ENCODE data around the gene PRSS2.

Gene PRSS2

DNA sequence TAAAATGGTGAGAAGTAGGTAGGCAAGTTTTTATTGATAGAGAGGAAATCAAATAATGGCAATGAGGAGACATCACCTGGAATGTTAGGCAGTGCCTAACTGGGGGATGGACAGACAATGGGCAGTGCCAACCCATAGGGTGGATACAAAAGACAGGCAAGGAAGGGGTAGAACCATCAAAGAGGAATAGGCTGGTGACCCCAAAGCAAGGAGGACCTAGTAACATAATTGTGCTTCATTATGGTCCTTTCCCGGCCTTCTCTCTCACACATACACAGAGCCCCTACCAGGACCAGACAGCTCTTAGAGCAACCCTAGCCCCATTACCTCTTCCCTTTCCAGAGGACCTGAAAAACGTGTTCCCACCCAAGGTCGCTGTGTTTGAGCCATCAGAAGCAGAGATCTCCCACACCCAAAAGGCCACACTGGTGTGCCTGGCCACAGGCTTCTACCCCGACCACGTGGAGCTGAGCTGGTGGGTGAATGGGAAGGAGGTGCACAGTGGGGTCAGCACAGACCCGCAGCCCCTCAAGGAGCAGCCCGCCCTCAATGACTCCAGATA is 30.0 kb downstream of the PRSS2 start:
- H4K12ac ChIP-seq (ENCODE audit: low read depth, low read length): no peak overlapping the region
- no peak overlapping the region for H3K18ac ChIP-seq (ENCODE audit: low read length)
- H3K14ac ChIP-seq (ENCODE audit: low read length): no peak overlapping the region
- peaks cover 2% of the 10 kb centered on the region for H3K79me2 ChIP-seq (ENCODE audit: control insufficient read depth, insufficient read depth, low read length, poor library complexity)
- no peak overlapping the region for H3K9ac ChIP-seq (ENCODE audit: low read length)
- peaks cover 4% of the 10 kb centered on the region for H3K9me3 ChIP-seq (ENCODE audit: insufficient read depth, low read depth, low read length)
- H2AFZ ChIP-seq (ENCODE audit: insufficient read depth, low read length, poor library complexity): no peak overlapping the region
- H2BK5ac ChIP-seq (ENCODE audit: low read depth, low read length, poor library complexity): no peak overlapping the region
- H2BK12ac ChIP-seq (ENCODE audit: low read length): no peak overlapping the region
- H4K91ac ChIP-seq (ENCODE audit: low read depth, low read length): no peak overlapping the region
- no peak overlapping the region for H4K8ac ChIP-seq (ENCODE audit: low read depth, low read length)
- no peaks in the 10 kb centered on the region for H3K36me3 ChIP-seq (ENCODE audit: control insufficient read depth in 1 of 2, insufficient read depth in 2 of 2, low read length in 2 of 2)
- WGBS (ENCODE audit: extremely low coverage, insufficient coverage, insufficient read length): no CpG with 5 or more reads among the region's 7 CpGs
- no peak overlapping the region for H2AK5ac ChIP-seq (ENCODE audit: low read length)
- H3K27ac ChIP-seq (ENCODE audit: low read depth, low read length): no peak overlapping the region
- no peak overlapping the region for H3K4me2 ChIP-seq (ENCODE audit: low read length)
- H3K23ac ChIP-seq (ENCODE audit: low read length): no peak overlapping the region
- DNase-seq: no peak
- no peak overlapping the region for H3K4me3 ChIP-seq (ENCODE audit: low read depth, low read length)
- no peaks in the 10 kb centered on the region for H3K79me1 ChIP-seq (ENCODE audit: low read length)
- H3K4me1 ChIP-seq (ENCODE audit: control insufficient read depth in 1 of 2, insufficient read depth in 2 of 2, low read length in 2 of 2): peaks cover 9 to 10% of the 10 kb centered on the region in 2 experiments
- peaks cover 24% of the 10 kb centered on the region for H3K27me3 ChIP-seq (ENCODE audit: insufficient read depth, low read length)
- H3K4ac ChIP-seq (ENCODE audit: low read depth, low read length): no peak overlapping the region
- H2BK120ac ChIP-seq (ENCODE audit: insufficient read depth, low read length, poor library complexity): no peak overlapping the region

- no peak overlapping the region for H4K12ac ChIP-seq (ENCODE audit: low read depth, low read length)
- no peak overlapping the region for H4K91ac ChIP-seq (ENCODE audit: low read depth, low read length)
- H3K9me3 ChIP-seq (ENCODE audit: insufficient read depth, low read depth, low read length): peaks cover 2% of the 10 kb centered on the region
- H3K79me1 ChIP-seq (ENCODE audit: low read length): no peaks in the 10 kb centered on the region
- H2AK5ac ChIP-seq (ENCODE audit: low read length): no peak overlapping the region
- peaks cover 15% of the 10 kb centered on the region for H3K27me3 ChIP-seq (ENCODE audit: insufficient read depth, low read length)
- H3K4me1 ChIP-seq (ENCODE audit: control insufficient read depth in 1 of 2, insufficient read depth in 2 of 2, low read length in 2 of 2): peaks cover 8 to 9% of the 10 kb centered on the region in 2 experiments
- no peak overlapping the region for H3K4ac ChIP-seq (ENCODE audit: low read depth, low read length)
- no peak overlapping the region for H3K23ac ChIP-seq (ENCODE audit: low read length)
- H3K18ac ChIP-seq (ENCODE audit: low read length): no peak overlapping the region
- no peak for DNase-seq
- no peak overlapping the region for H3K9ac ChIP-seq (ENCODE audit: low read length)
- no peak overlapping the region for H3K14ac ChIP-seq (ENCODE audit: low read length)
- H2BK5ac ChIP-seq (ENCODE audit: low read depth, low read length, poor library complexity): no peak overlapping the region
- H3K4me2 ChIP-seq (ENCODE audit: low read length): no peak overlapping the region
- H2BK12ac ChIP-seq (ENCODE audit: low read length): no peak overlapping the region
- H3K36me3 ChIP-seq (ENCODE audit: control insufficient read depth in 1 of 2, insufficient read depth in 2 of 2, low read length in 2 of 2): no peaks in the 10 kb centered on the region
- peak overlapping the region; percentile 30 for H3K4me3 ChIP-seq (ENCODE audit: low read depth, low read length)
- no peak overlapping the region for H4K8ac ChIP-seq (ENCODE audit: low read depth, low read length)
- no peak overlapping the region for H2AFZ ChIP-seq (ENCODE audit: insufficient read depth, low read length, poor library complexity)
- no peak overlapping the region for H2BK120ac ChIP-seq (ENCODE audit: insufficient read depth, low read length, poor library complexity)
- peaks cover 2% of the 10 kb centered on the region for H3K79me2 ChIP-seq (ENCODE audit: control insufficient read depth, insufficient read depth, low read length, poor library complexity)
- no peak overlapping the region for H3K27ac ChIP-seq (ENCODE audit: low read depth, low read length)
- no CpG with 5 or more reads among the region's 8 CpGs for whole genome bisulfite sequencing (ENCODE audit: extremely low coverage, insufficient coverage, insufficient read length)
Measured at GRCh38 chr7:142801601-142802295, 31.0 kb downstream of the PRSS2 start.

GRCh38 chr7:142802301-142802700 is 31.5 kb downstream of the PRSS2 start:
- Histone ChIP-seq H2BK5ac (ENCODE audit: low read depth, low read length, poor library complexity) (no peak overlapping the region), H3K23ac (ENCODE audit: low read length) (no peak overlapping the region), H3K27me3 (ENCODE audit: insufficient read depth, low read length) (peaks cover 9% of the 10 kb centered on the region), H3K79me1 (ENCODE audit: low read length) (no peaks in the 10 kb centered on the region), H3K4me2 (ENCODE audit: low read length) (no peak overlapping the region), H3K4ac (ENCODE audit: low read depth, low read length) (no peak overlapping the region), H3K14ac (ENCODE audit: low read length) (no peak overlapping the region), H3K9me3 (ENCODE audit: insufficient read depth, low read depth, low read length) (peaks cover 2% of the 10 kb centered on the region), H4K91ac (ENCODE audit: low read depth, low read length) (no peak overlapping the region), H4K8ac (ENCODE audit: low read depth, low read length) (no peak overlapping the region), H2BK12ac (ENCODE audit: low read length) (no peak overlapping the region), H3K36me3 (ENCODE audit: control insufficient read depth in 1 of 2, insufficient read depth in 2 of 2, low read length in 2 of 2) (no peaks in the 10 kb centered on the region), H2BK120ac (ENCODE audit: insufficient read depth, low read length, poor library complexity) (no peak overlapping the region), H4K12ac (ENCODE audit: low read depth, low read length) (no peak overlapping the region), H2AK5ac (ENCODE audit: low read length) (no peak overlapping the region), H3K79me2 (ENCODE audit: control insufficient read depth, insufficient read depth, low read length, poor library complexity) (peaks cover 1% of the 10 kb centered on the region), H2AFZ (ENCODE audit: insufficient read depth, low read length, poor library complexity) (no peak overlapping the region), H3K4me1 (ENCODE audit: control insufficient read depth in 1 of 2, insufficient read depth in 2 of 2, low read length in 2 of 2) (peaks cover 2 to 4% of the 10 kb centered on the region in 2 experiments), H3K18ac (ENCODE audit: low read length) (no peak overlapping the region), H3K4me3 (ENCODE audit: low read depth, low read length) (no peak overlapping the region), H3K27ac (ENCODE audit: low read depth, low read length) (no peak overlapping the region), H3K9ac (ENCODE audit: low read length) (no peak overlapping the region)
- WGBS (ENCODE audit: extremely low coverage, insufficient coverage, insufficient read length): no CpG with 5 or more reads among the region's 3 CpGs
- no peak for DNase-seq

- Histone ChIP-seq H3K4me1 (ENCODE audit: control insufficient read depth in 1 of 2, insufficient read depth in 2 of 2, low read length in 2 of 2) (peaks cover 2 to 3% of the 10 kb centered on the region in 2 experiments), H3K27ac (ENCODE audit: low read depth, low read length) (no peak overlapping the region), H2BK120ac (ENCODE audit: insufficient read depth, low read length, poor library complexity) (no peak overlapping the region), H4K8ac (ENCODE audit: low read depth, low read length) (no peak overlapping the region), H3K18ac (ENCODE audit: low read length) (no peak overlapping the region), H2AK5ac (ENCODE audit: low read length) (no peak overlapping the region), H3K4me3 (ENCODE audit: low read depth, low read length) (no peak overlapping the region), H3K79me1 (ENCODE audit: low read length) (no peaks in the 10 kb centered on the region), H3K9me3 (ENCODE audit: insufficient read depth, low read depth, low read length) (no peaks in the 10 kb centered on the region), H2BK5ac (ENCODE audit: low read depth, low read length, poor library complexity) (no peak overlapping the region), H2BK12ac (ENCODE audit: low read length) (no peak overlapping the region), H3K36me3 (ENCODE audit: control insufficient read depth in 1 of 2, insufficient read depth in 2 of 2, low read length in 2 of 2) (no peaks in the 10 kb centered on the region), H4K12ac (ENCODE audit: low read depth, low read length) (no peak overlapping the region), H3K79me2 (ENCODE audit: control insufficient read depth, insufficient read depth, low read length, poor library complexity) (no peaks in the 10 kb centered on the region), H2AFZ (ENCODE audit: insufficient read depth, low read length, poor library complexity) (no peak overlapping the region), H3K4me2 (ENCODE audit: low read length) (no peak overlapping the region), H3K27me3 (ENCODE audit: insufficient read depth, low read length) (no peaks in the 10 kb centered on the region), H3K9ac (ENCODE audit: low read length) (no peak overlapping the region), H3K4ac (ENCODE audit: low read depth, low read length) (no peak overlapping the region), H4K91ac (ENCODE audit: low read depth, low read length) (no peak overlapping the region), H3K23ac (ENCODE audit: low read length) (no peak overlapping the region), H3K14ac (ENCODE audit: low read length) (no peak overlapping the region)
- no peak for DNase-seq
- WGBS (ENCODE audit: extremely low coverage, insufficient coverage, insufficient read length): no CpG with 5 or more reads among the region's 4 CpGs
Measured at GRCh38 chr7:142803901-142804300, 33.1 kb downstream of the PRSS2 start.

Data from trophoblast cell (in vitro differentiated cells and primary cell).